Measurements from ENCODE around the gene LSG1.

Gene LSG1

DNA sequence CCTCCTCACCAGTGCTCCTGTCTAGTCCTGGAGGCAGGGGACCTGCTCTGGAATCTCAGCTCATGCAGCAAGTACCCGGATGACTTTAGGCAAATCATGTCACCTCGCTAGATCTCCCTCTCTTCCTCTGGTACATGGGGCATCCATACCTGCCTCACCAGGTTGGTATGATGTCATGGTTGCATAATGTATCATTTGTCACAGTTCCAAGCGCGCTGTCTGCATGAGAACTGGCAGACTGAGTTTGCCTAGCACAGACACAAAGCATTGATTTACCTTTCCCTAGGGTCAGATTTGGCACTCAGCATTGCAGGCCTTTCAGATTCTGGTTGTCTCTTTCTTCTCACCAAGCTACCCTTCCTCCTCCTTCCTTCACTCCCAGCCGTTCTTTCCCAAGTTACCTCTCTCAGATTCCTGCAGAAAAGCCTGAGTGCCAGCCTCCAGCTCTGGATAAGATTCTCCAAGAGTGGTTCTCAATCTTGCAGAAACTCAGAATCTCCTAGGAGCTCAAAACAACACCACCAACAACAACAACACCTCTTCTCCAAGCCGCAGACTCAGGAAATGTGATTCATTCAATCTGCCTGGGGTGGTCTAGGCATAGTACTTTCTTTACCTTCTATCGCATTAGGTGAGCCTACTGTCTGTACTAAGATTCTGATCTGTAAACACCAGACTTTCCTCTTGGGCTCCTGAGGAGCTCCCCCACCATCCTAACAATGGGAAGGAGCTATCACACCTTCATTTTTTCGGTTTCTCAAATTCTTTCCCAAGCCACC, 43.2 kb upstream of the LSG1 start:
- H2AFZ ChIP-seq (ENCODE audit: low read length) = no peak overlapping the region
- H3K4me1 ChIP-seq (ENCODE audit: low read length) = no peaks in the 10 kb centered on the region
- H3K79me2 ChIP-seq (ENCODE audit: low read length) = no peaks in the 10 kb centered on the region
- no peaks in the 10 kb centered on the region for H3F3A ChIP-seq (ENCODE audit: insufficient read depth, low read length)
- no peak overlapping the region for H3K9ac ChIP-seq (ENCODE audit: low read length)
- no peak overlapping the region for H3K4me2 ChIP-seq (ENCODE audit: low read depth, low read length)
- no peaks in the 10 kb centered on the region for H3K36me3 ChIP-seq (replicated peaks; ENCODE audit: insufficient read depth, low read length)
- no peaks in the 10 kb centered on the region for H3K9me2 ChIP-seq (replicated peaks; ENCODE audit: insufficient read depth, low read length)
- TF ChIP-seq EZH2phosphoT487 (IDR thresholded peaks at IDR 0.05; ENCODE audit: low read length) (no peak), EZH2 (optimal IDR thresholded peaks at IDR 0.05; ENCODE audit: low read depth, low read length) (no peak)
- TF ChIP-seq, protein P1, sequence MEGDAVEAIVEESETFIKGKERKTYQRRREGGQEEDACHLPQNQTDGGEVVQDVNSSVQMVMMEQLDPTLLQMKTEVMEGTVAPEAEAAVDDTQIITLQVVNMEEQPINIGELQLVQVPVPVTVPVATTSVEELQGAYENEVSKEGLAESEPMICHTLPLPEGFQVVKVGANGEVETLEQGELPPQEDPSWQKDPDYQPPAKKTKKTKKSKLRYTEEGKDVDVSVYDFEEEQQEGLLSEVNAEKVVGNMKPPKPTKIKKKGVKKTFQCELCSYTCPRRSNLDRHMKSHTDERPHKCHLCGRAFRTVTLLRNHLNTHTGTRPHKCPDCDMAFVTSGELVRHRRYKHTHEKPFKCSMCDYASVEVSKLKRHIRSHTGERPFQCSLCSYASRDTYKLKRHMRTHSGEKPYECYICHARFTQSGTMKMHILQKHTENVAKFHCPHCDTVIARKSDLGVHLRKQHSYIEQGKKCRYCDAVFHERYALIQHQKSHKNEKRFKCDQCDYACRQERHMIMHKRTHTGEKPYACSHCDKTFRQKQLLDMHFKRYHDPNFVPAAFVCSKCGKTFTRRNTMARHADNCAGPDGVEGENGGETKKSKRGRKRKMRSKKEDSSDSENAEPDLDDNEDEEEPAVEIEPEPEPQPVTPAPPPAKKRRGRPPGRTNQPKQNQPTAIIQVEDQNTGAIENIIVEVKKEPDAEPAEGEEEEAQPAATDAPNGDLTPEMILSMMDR (IDR thresholded peaks at IDR 0.05; ENCODE audit: low read length) = no peak
- H3K27ac ChIP-seq (ENCODE audit: low read length) = no peak overlapping the region
- no peaks in the 10 kb centered on the region for H4K20me1 ChIP-seq (ENCODE audit: insufficient read depth, low read length)
- H3K27me3 ChIP-seq (replicated peaks; ENCODE audit: insufficient read depth, low read length) = no peaks in the 10 kb centered on the region
- no peak overlapping the region for H3K4me3 ChIP-seq (ENCODE audit: low read length)
- no peaks in the 10 kb centered on the region for H3K9me3 ChIP-seq (replicated peaks; ENCODE audit: insufficient read depth, low read length)
- DNase-seq = no peak

DNA sequence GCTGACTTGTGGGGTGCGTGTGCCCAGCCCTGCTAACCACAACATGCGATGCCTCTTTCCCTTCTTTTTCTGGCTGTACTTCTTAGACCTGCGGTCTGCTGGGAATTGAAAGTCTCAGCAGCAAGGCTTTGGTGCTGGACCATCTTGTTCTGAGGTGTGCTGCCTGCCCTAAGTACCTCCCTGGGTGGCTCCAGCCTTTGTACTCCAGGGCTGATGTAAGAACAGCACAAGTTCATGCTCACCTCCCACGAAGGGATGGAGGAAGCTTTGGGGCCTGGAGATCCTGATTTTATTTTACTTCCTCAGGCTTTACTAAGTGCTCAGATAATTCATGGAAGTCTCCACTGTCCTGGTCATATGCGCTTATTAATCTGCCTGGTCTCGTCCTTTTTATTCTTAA, 42.6 kb upstream of the LSG1 start:
- Histone ChIP-seq H3K4me2 (ENCODE audit: low read depth, low read length) (no peak overlapping the region), H3K9me2 (replicated peaks; ENCODE audit: insufficient read depth, low read length) (no peaks in the 10 kb centered on the region), H3K4me3 (ENCODE audit: low read length) (no peak overlapping the region), H3K79me2 (ENCODE audit: low read length) (no peaks in the 10 kb centered on the region), H3K9me3 (replicated peaks; ENCODE audit: insufficient read depth, low read length) (no peaks in the 10 kb centered on the region), H2AFZ (ENCODE audit: low read length) (no peak overlapping the region), H3K36me3 (replicated peaks; ENCODE audit: insufficient read depth, low read length) (no peaks in the 10 kb centered on the region), H3K9ac (ENCODE audit: low read length) (no peak overlapping the region), H4K20me1 (ENCODE audit: insufficient read depth, low read length) (no peaks in the 10 kb centered on the region), H3F3A (ENCODE audit: insufficient read depth, low read length) (no peaks in the 10 kb centered on the region), H3K4me1 (ENCODE audit: low read length) (no peaks in the 10 kb centered on the region), H3K27me3 (replicated peaks; ENCODE audit: insufficient read depth, low read length) (no peaks in the 10 kb centered on the region), H3K27ac (ENCODE audit: low read length) (no peak overlapping the region)
- TF ChIP-seq, protein P1 (IDR thresholded peaks at IDR 0.05; ENCODE audit: low read length) = no peak
- TF ChIP-seq EZH2 (optimal IDR thresholded peaks at IDR 0.05; ENCODE audit: low read depth, low read length) = no peak
- TF ChIP-seq EZH2phosphoT487 (IDR thresholded peaks at IDR 0.05; ENCODE audit: low read length) = no peak
- no peak for DNase-seq

DNA sequence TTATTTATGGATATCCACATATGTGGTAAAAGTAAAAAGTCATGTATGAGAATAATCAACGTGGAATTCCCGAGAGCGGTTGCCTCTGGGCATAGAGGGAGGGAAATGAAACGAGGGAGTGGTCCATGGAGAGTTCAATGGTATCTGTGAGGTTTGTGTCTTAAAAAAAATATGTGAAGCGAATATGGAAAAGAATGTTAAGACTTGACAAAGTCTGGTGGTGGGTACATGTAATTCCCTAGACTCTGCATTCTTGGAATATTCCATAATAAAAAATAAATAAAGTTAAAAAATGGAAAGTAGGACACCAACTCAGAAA, 42.1 kb upstream of the LSG1 start:
- H3K4me2 ChIP-seq (ENCODE audit: low read depth, low read length) = no peak overlapping the region
- no peaks in the 10 kb centered on the region for H3K4me1 ChIP-seq (ENCODE audit: low read length)
- H3K9me2 ChIP-seq (replicated peaks; ENCODE audit: insufficient read depth, low read length) = no peaks in the 10 kb centered on the region
- no peak overlapping the region for H2AFZ ChIP-seq (ENCODE audit: low read length)
- no peak for DNase-seq
- H3K36me3 ChIP-seq (replicated peaks; ENCODE audit: insufficient read depth, low read length) = no peaks in the 10 kb centered on the region
- no peaks in the 10 kb centered on the region for H3K79me2 ChIP-seq (ENCODE audit: low read length)
- H3K9me3 ChIP-seq (replicated peaks; ENCODE audit: insufficient read depth, low read length) = no peaks in the 10 kb centered on the region
- TF ChIP-seq EZH2phosphoT487 (IDR thresholded peaks at IDR 0.05; ENCODE audit: low read length) (no peak), EZH2 (optimal IDR thresholded peaks at IDR 0.05; ENCODE audit: low read depth, low read length) (no peak)
- TF ChIP-seq, protein P1 (IDR thresholded peaks at IDR 0.05; ENCODE audit: low read length) = no peak
- H3K4me3 ChIP-seq (ENCODE audit: low read length) = no peak overlapping the region
- no peaks in the 10 kb centered on the region for H3F3A ChIP-seq (ENCODE audit: insufficient read depth, low read length)
- H4K20me1 ChIP-seq (ENCODE audit: insufficient read depth, low read length) = no peaks in the 10 kb centered on the region
- H3K27ac ChIP-seq (ENCODE audit: low read length) = no peak overlapping the region
- H3K9ac ChIP-seq (ENCODE audit: low read length) = no peak overlapping the region
- no peaks in the 10 kb centered on the region for H3K27me3 ChIP-seq (replicated peaks; ENCODE audit: insufficient read depth, low read length)

All from MM.1S (cell line).